CD14-positive monocyte (primary cell): ENCODE measurements around the gene BIRC3. TPM values are rescaled to one million over a fixed set of nuclear protein-coding genes. Genes with fewer than 3 reads are reported as not detected.

ENCODE experiments used
- DNase-seq, 3 donors: peaks; one replicate each; pipeline ENCODE4 v3.0.0-alpha.2; 2011 to 2022
- H2AFZ ChIP-seq: 2 replicates; pipeline ENCODE4 v1.6.0; 2012; ENCODE audit warnings: mild to moderate bottlenecking, low read depth, low read length, inconsistent platforms; ENCODE audit not compliant: insufficient read depth, poor library complexity, severe bottlenecking
- H3K27ac ChIP-seq, 2 donors: 1 replicate in 1 of 2; 2 replicates in 1 of 2; pipeline ENCODE4 v1.5.1; 2012 to 2013; ENCODE audit warnings: low read length in 2 of 2, control low read depth in 1 of 2, inconsistent platforms in 1 of 2, low read depth in 1 of 2, mild to moderate bottlenecking in 1 of 2
- H3K27me3 ChIP-seq, 2 donors: one replicate each; pipeline versions ENCODE4 v1.6.0 to v1.6.1; 2011 to 2013; ENCODE audit warnings: low read length in 2 of 2; ENCODE audit not compliant: control insufficient read depth in 2 of 2, insufficient read depth in 2 of 2
- H3K36me3 ChIP-seq, 2 donors: replicated peaks in 1 of 2; 1 replicate in 1 of 2; 2 replicates in 1 of 2; pipeline versions ENCODE4 v1.5.1 to v1.6.1; 2012 to 2013; ENCODE audit warnings: low read length in 2 of 2, control low read depth in 1 of 2, inconsistent platforms in 1 of 2, mild to moderate bottlenecking in 1 of 2; ENCODE audit not compliant: insufficient read depth in 2 of 2, control insufficient read depth in 1 of 2
- H3K4me1 ChIP-seq, 2 donors: 1 replicate in 1 of 2; 2 replicates in 1 of 2; pipeline versions ENCODE4 v1.5.1 to v1.6.1; 2012 to 2013; ENCODE audit warnings: low read length in 2 of 2, control low read depth in 1 of 2, inconsistent platforms in 1 of 2, mild to moderate bottlenecking in 1 of 2, moderate library complexity in 1 of 2; ENCODE audit not compliant: insufficient read depth in 2 of 2, control insufficient read depth in 1 of 2
- H3K4me2 ChIP-seq: replicated peaks from 2 replicates; pipeline ENCODE3; 2012; ENCODE audit warnings: low read length, moderate library complexity, mild to moderate bottlenecking; ENCODE audit not compliant: poor library complexity, severe bottlenecking; ENCODE audit errors: extremely low read depth
- H3K4me3 ChIP-seq, 3 experiments: fragments of 200-600 bp in 1 of 3; sonication (generic) in 1 of 3; replicated peaks in 1 of 3; 1 replicate in 2 of 3; 2 replicates in 1 of 3; pipeline ENCODE4 v1.5.1; 2011 to 2013; ENCODE audit warnings: low read length in 3 of 3, mild to moderate bottlenecking in 3 of 3, control low read depth in 2 of 3, low read depth in 2 of 3, inconsistent platforms in 1 of 3, moderate library complexity in 1 of 3
- H3K79me2 ChIP-seq: 2 replicates; pipeline ENCODE4 v1.6.0; 2012; ENCODE audit warnings: mild to moderate bottlenecking, control low read depth, inconsistent platforms, low read length, moderate library complexity; ENCODE audit not compliant: insufficient read depth
- H3K9ac ChIP-seq: 2 replicates; pipeline ENCODE4 v1.6.0; 2017; ENCODE audit warnings: low read length, mild to moderate bottlenecking; ENCODE audit not compliant: insufficient read depth, poor library complexity, severe bottlenecking
- H3K9me3 ChIP-seq, 2 donors: replicated peaks in 1 of 2; 1 replicate in 1 of 2; 2 replicates in 1 of 2; pipeline versions ENCODE4 v1.5.1 to v1.6.1; 2012 to 2013; ENCODE audit warnings: low read length in 2 of 2, control low read depth in 1 of 2; ENCODE audit not compliant: control insufficient read depth in 1 of 2, insufficient read depth in 1 of 2
- H4K20me1 ChIP-seq: 2 replicates; pipeline ENCODE4 v1.6.0; 2012; ENCODE audit warnings: mild to moderate bottlenecking, low read length, control low read depth, moderate library complexity; ENCODE audit not compliant: insufficient read depth
- H3K27ac Mint-ChIP-seq, 7 donors: one replicate each; pipeline ENCODE4 v1.8.0; 2020; ENCODE audit warnings: mild to moderate bottlenecking in 7 of 7, mixed read lengths in 7 of 7, moderate library complexity in 6 of 7, inconsistent platforms in 2 of 7
- H3K27me3 Mint-ChIP-seq, 3 donors: one replicate each; pipeline ENCODE4 v1.8.0; 2021 to 2022; ENCODE audit warnings: low read depth in 3 of 3, mild to moderate bottlenecking in 3 of 3, mixed read lengths in 3 of 3, moderate library complexity in 3 of 3, inconsistent platforms in 1 of 3
- H3K36me3 Mint-ChIP-seq, 2 donors: one replicate each; pipeline ENCODE4 v1.8.0; 2020; ENCODE audit warnings: mixed read lengths in 2 of 2, inconsistent platforms in 1 of 2, mild to moderate bottlenecking in 1 of 2
- H3K4me1 Mint-ChIP-seq: one replicate; pipeline ENCODE4 v1.8.0; 2020; ENCODE audit warnings: mild to moderate bottlenecking, mixed read lengths
- H3K4me3 Mint-ChIP-seq, 2 donors: one replicate each; pipeline ENCODE4 v1.8.0; 2020; ENCODE audit warnings: mild to moderate bottlenecking in 2 of 2, mixed read lengths in 2 of 2, moderate library complexity in 1 of 2
- H3K9me3 Mint-ChIP-seq, 7 donors: one replicate each; pipeline ENCODE4 v1.8.0; 2020 to 2022; ENCODE audit warnings: mixed read lengths in 7 of 7, mild to moderate bottlenecking in 6 of 7, moderate library complexity in 6 of 7, inconsistent platforms in 2 of 7
- WGBS: methylation state at CpG from one replicate; pipeline ENCODE4 v1.1.5; 2013; ENCODE audit warnings: missing lambda C conversion rate; ENCODE audit not compliant: insufficient coverage; 5-methylcytosine and 5-hydroxymethylcytosine counted together
- intact Hi-C, 2 donors: fragments of 100-400 bp; cut with micrococcal nuclease; formaldehyde crosslinking; loops; one replicate each; pipeline versions ENCODE4 v1.15.0 to v1.15.1; 2023
- polyA plus RNA-seq, 3 donors: library from polyadenylated mRNA; depleted of rRNA in 1 of 3; unstranded in 2 of 3; stranded (reverse) in 1 of 3; fragments of 300-500 nt in 2 of 3; fragments of >200 nt in 1 of 3; fragmentation: Illumina TruSeq in 2 of 3; gene quantifications; 1 replicate in 2 of 3; 2 replicates in 1 of 3; pipeline ENCODE4 v1.2.3, GENCODE V29; 2012 to 2021
- TF ChIP-seq, protein P1 (sequence below): fragments of 200-600 bp; IDR thresholded peaks from one replicate; pipeline ENCODE4 v1.8.0; 2022; ENCODE audit warnings: antibody characterized with exemption, mild to moderate bottlenecking

BIRC3 gene
- polyA plus RNA-seq, 3 donors: 3.0 to 9.8 (median 9.5) TPM

GRCh38 chr11:102292933-102293332 is 24.4 kb upstream of the BIRC3 start:
- intact Hi-C loops: loop anchor here (5.0 kb wide), 2 partner anchors 34 to 49 kb away; no protein-coding TSS in a partner anchor
- H3K27me3 ChIP-seq: no peaks in the 10 kb centered on the region
- no peaks in the 10 kb centered on the region for H3K36me3 ChIP-seq
- no peak overlapping the region for H3K9ac ChIP-seq
- H3K4me2 ChIP-seq: no peak overlapping the region
- DNase-seq: no peak
- no peak overlapping the region for H2AFZ ChIP-seq
- Mint-ChIP-seq H3K36me3 (no peaks in the 10 kb centered on the region), H3K27ac (no peak overlapping the region), H3K9me3 (no peaks in the 10 kb centered on the region), H3K4me3 (no peak overlapping the region), H3K27me3 (peaks cover 0 to 3% (median 0%) of the 10 kb centered on the region in 3 donors), H3K4me1 (peaks cover 26% of the 10 kb centered on the region)
- H3K9me3 ChIP-seq: no peaks in the 10 kb centered on the region
- TF ChIP-seq, protein P1, sequence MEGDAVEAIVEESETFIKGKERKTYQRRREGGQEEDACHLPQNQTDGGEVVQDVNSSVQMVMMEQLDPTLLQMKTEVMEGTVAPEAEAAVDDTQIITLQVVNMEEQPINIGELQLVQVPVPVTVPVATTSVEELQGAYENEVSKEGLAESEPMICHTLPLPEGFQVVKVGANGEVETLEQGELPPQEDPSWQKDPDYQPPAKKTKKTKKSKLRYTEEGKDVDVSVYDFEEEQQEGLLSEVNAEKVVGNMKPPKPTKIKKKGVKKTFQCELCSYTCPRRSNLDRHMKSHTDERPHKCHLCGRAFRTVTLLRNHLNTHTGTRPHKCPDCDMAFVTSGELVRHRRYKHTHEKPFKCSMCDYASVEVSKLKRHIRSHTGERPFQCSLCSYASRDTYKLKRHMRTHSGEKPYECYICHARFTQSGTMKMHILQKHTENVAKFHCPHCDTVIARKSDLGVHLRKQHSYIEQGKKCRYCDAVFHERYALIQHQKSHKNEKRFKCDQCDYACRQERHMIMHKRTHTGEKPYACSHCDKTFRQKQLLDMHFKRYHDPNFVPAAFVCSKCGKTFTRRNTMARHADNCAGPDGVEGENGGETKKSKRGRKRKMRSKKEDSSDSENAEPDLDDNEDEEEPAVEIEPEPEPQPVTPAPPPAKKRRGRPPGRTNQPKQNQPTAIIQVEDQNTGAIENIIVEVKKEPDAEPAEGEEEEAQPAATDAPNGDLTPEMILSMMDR: no peak
- peaks cover 5 to 10% of the 10 kb centered on the region in 2 donors for H3K4me1 ChIP-seq
- no peaks in the 10 kb centered on the region for H3K79me2 ChIP-seq
- H3K4me3 ChIP-seq: no peak overlapping the region
- H3K27ac ChIP-seq: no peak overlapping the region
- H4K20me1 ChIP-seq: no peaks in the 10 kb centered on the region
- WGBS: 100% methylated on average over 3 of the region's 6 CpGs

DNA sequence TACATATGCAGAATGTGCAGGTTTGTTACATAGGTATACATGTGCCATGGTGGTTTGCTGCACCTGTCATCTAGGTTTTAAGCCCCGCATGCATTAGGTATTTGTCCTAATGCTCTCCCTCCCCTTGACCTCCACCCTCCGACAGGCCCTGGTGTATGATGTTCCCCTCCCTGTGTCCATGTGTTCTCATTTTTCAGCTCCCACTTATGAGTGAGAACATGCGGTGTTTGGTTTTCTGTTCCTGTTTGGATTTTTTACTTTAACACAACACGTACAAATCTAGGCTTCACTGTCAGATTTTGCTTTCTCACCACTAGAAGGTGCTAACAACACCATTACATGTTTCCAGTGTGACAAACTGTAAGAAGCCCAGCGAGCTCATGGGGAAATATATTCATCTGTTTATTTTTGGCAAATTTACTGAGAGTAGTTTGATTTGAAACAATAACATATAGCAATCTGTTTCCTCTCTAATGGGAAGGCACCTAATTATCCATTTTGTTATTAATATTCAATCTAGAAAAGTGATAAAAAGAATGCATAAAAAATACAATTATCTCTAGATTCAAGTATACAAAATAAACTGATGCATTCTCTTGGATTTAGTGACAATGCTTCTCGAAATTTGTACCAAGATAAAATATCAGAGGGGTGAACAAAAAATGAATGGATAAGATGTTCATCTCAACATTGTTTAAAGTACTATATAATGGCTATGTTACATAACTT is 23.2 kb upstream of the BIRC3 start:
- Mint-ChIP-seq H3K27me3 (peaks cover 0 to 2% (median 1%) of the 10 kb centered on the region in 3 donors), H3K27ac (peak overlapping the region in 6 of 7 donors; percentile 59 to 86 (median 78)), H3K4me1 (peaks cover 25% of the 10 kb centered on the region), H3K4me3 (peak overlapping the region; percentile 17 to 77), H3K9me3 (no peaks in the 10 kb centered on the region), H3K36me3 (no peaks in the 10 kb centered on the region)
- Histone ChIP-seq H2AFZ (no peak overlapping the region), H3K27ac (no peak overlapping the region), H3K36me3 (no peaks in the 10 kb centered on the region), H4K20me1 (no peaks in the 10 kb centered on the region), H3K9ac (no peak overlapping the region), H3K79me2 (no peaks in the 10 kb centered on the region), H3K4me2 (no peak overlapping the region), H3K4me1 (peaks cover 0 to 6% of the 10 kb centered on the region in 2 donors), H3K9me3 (no peaks in the 10 kb centered on the region), H3K27me3 (no peaks in the 10 kb centered on the region), H3K4me3 (peak overlapping the region in 1 of 3 experiments; percentile 26)
- intact Hi-C loops: loop anchor here (5.0 kb wide), 2 partner anchors 33 to 48 kb away; no protein-coding TSS in a partner anchor
- TF ChIP-seq, protein P1: peak; percentile 79
- no CpG with 5 or more reads among the region's 6 CpGs for WGBS
- DNase-seq: peak; percentile 64 to 83 (median 74)
